DOHH2 (cell line): ENCODE measurements around the gene LBR.

Source experiments
- CTCF ChIP-seq: fragments of 200-600 bp; sonication (generic); IDR thresholded peaks from one replicate; pipeline ENCODE4 v1.5.1; 2014; ENCODE audit warnings: antibody characterized with exemption, mild to moderate bottlenecking, low read depth, low read length; ENCODE audit not compliant: poor library complexity, severe bottlenecking
- EZH2phosphoT487 ChIP-seq: fragments of 200-600 bp; sonication (generic); IDR thresholded peaks from 2 replicates; pipeline ENCODE4 v1.6.1; 2017; ENCODE audit warnings: borderline replicate concordance, mild to moderate bottlenecking, antibody characterized with exemption, low read length, moderate library complexity, mixed read lengths

DNA sequence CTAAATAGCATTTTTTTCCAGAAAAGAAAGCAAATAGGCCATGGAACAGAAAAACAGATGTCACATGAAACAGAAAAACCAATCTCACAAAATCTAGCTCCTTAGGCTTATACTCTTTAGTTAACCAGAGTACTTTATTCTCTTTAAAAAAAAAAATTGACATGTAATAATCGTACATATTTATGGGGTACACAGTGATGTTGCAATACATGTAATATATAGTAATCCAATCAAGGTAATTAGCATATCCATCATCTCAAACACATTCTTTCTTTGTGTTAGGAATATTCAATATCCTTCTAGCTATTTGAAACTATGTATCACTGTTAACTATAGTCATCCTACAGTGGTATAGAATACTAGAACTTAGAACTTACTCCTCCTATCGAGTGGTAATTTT lies 20.1 kb downstream of the LBR start:
- TF ChIP-seq CTCF (no peak), EZH2phosphoT487 (no peak)
